ENCODE measurements around the gene WNT1. TPM values are rescaled to one million over a fixed set of nuclear protein-coding genes. Genes with fewer than 3 reads are reported as not detected.
A peak's percentile ranks its signal among the peaks of the same experiment; 100 is the strongest.

Gene WNT1
- total RNA-seq, 2 donors from 2014 or later: not detected

- Histone ChIP-seq H3K27ac (ENCODE audit: low read depth, low read length) (no peak overlapping the region), H3K9me3 (ENCODE audit: control insufficient read depth, low read length) (no peaks in the 10 kb centered on the region), H3K4me3 (ENCODE audit: low read length) (peak overlapping the region; percentile 69), H3K27me3 (ENCODE audit: control insufficient read depth, insufficient read depth, low read length, poor library complexity, severe bottlenecking) (peaks cover 99% of the 10 kb centered on the region), H3K9ac (ENCODE audit: extremely low read depth, low read length, poor library complexity, severe bottlenecking) (no peak overlapping the region), H3K36me3 (ENCODE audit: control insufficient read depth, insufficient read depth, low read length) (no peaks in the 10 kb centered on the region), H3K4me1 (ENCODE audit: control insufficient read depth, insufficient read depth, low read length) (peaks cover 8% of the 10 kb centered on the region)
- no peak overlapping the region for H3K27ac Mint-ChIP-seq
- no peak for TF ChIP-seq CTCF (conservative IDR thresholded peaks at IDR 0.05)
- peaks cover 99% of the 10 kb centered on the region for H3K27me3 Mint-ChIP-seq (ENCODE audit: insufficient read depth)
- 4 to 7% methylated on average over 49 to 55 of the region's 55 CpGs for WGBS, 2 experiments (ENCODE audit: insufficient coverage in 1 of 2, insufficient read length in 1 of 2)
- no peak for DNase-seq
- peaks cover 13% of the 10 kb centered on the region for H3K4me1 Mint-ChIP-seq
- H3K9me3 Mint-ChIP-seq: no peaks in the 10 kb centered on the region
- no peaks in the 10 kb centered on the region for H3K36me3 Mint-ChIP-seq (ENCODE audit: low read depth)
- peak overlapping the region; percentile 49 for H3K4me3 Mint-ChIP-seq
Measured at GRCh38 chr12:48979602-48980388, 1.7 kb downstream of the WNT1 start.

GRCh38 chr12:48980389-48980952 is 2.3 kb downstream of the WNT1 start:
- peaks cover 99% of the 10 kb centered on the region for H3K27me3 Mint-ChIP-seq (ENCODE audit: insufficient read depth)
- H3K4me1 ChIP-seq (ENCODE audit: control insufficient read depth, insufficient read depth, low read length): peaks cover 8% of the 10 kb centered on the region
- H3K27ac ChIP-seq (ENCODE audit: low read depth, low read length): no peak overlapping the region
- no peaks in the 10 kb centered on the region for H3K9me3 Mint-ChIP-seq
- H3K27me3 ChIP-seq (ENCODE audit: control insufficient read depth, insufficient read depth, low read length, poor library complexity, severe bottlenecking): peaks cover 99% of the 10 kb centered on the region
- H3K36me3 Mint-ChIP-seq (ENCODE audit: low read depth): no peaks in the 10 kb centered on the region
- DNase-seq: peak; percentile 94
- no peaks in the 10 kb centered on the region for H3K36me3 ChIP-seq (ENCODE audit: control insufficient read depth, insufficient read depth, low read length)
- H3K9me3 ChIP-seq (ENCODE audit: control insufficient read depth, low read length): no peaks in the 10 kb centered on the region
- peaks cover 19% of the 10 kb centered on the region for H3K4me1 Mint-ChIP-seq
- H3K4me3 ChIP-seq (ENCODE audit: low read length): peak overlapping the region; percentile 71
- TF ChIP-seq CTCF (conservative IDR thresholded peaks at IDR 0.05): peak; percentile 60
- H3K9ac ChIP-seq (ENCODE audit: extremely low read depth, low read length, poor library complexity, severe bottlenecking): no peak overlapping the region
- no peak overlapping the region for H3K27ac Mint-ChIP-seq
- 2 to 3% methylated on average over 33 to 46 of the region's 46 CpGs for WGBS, 2 experiments (ENCODE audit: insufficient coverage in 1 of 2, insufficient read length in 1 of 2)
- H3K4me3 Mint-ChIP-seq: peak overlapping the region; percentile 49

DNA sequence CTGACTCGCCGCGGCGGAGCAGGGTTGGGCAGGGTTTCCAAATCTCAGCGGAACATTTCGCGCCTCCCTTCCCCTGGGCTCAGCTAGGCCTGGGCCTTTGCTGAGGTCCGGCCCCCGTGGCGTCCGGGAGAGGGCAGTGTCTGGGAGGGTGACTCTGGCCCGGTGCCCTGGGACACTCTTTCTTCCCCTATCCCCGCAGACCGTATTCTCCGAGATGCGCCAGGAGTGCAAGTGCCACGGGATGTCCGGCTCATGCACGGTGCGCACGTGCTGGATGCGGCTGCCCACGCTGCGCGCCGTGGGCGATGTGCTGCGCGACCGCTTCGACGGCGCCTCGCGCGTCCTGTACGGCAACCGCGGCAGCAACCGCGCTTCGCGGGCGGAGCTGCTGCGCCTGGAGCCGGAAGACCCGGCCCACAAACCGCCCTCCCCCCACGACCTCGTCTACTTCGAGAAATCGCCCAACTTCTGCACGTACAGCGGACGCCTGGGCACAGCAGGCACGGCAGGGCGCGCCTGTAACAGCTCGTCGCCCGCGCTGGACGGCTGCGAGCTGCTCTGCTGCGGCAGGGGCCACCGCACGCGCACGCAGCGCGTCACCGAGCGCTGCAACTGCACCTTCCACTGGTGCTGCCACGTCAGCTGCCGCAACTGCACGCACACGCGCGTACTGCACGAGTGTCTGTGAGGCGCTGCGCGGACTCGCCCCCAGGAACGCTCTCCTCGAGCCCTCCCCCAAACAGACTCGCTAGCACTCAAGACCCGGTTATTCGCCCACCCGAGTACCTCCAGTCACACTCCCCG is 3.0 kb downstream of the WNT1 start:
- DNase-seq: peak; percentile 91
- Histone ChIP-seq H3K36me3 (ENCODE audit: control insufficient read depth, insufficient read depth, low read length) (no peaks in the 10 kb centered on the region), H3K27ac (ENCODE audit: low read depth, low read length) (no peak overlapping the region), H3K9me3 (ENCODE audit: control insufficient read depth, low read length) (no peaks in the 10 kb centered on the region), H3K4me1 (ENCODE audit: control insufficient read depth, insufficient read depth, low read length) (peaks cover 8% of the 10 kb centered on the region), H3K4me3 (ENCODE audit: low read length) (peak overlapping the region; percentile 71), H3K9ac (ENCODE audit: extremely low read depth, low read length, poor library complexity, severe bottlenecking) (no peak overlapping the region), H3K27me3 (ENCODE audit: control insufficient read depth, insufficient read depth, low read length, poor library complexity, severe bottlenecking) (peaks cover 99% of the 10 kb centered on the region)
- Mint-ChIP-seq H3K27me3 (ENCODE audit: insufficient read depth) (peaks cover 99% of the 10 kb centered on the region), H3K9me3 (no peaks in the 10 kb centered on the region), H3K27ac (no peak overlapping the region), H3K4me1 (peaks cover 22% of the 10 kb centered on the region), H3K4me3 (peak overlapping the region; percentile 49), H3K36me3 (ENCODE audit: low read depth) (no peaks in the 10 kb centered on the region)
- peak; percentile 61 for TF ChIP-seq CTCF (conservative IDR thresholded peaks at IDR 0.05)
- 5 to 6% methylated on average over 53 to 91 of the region's 91 CpGs for WGBS, 2 experiments (ENCODE audit: insufficient coverage in 1 of 2, insufficient read length in 1 of 2)

All from endodermal cell (in vitro differentiated cells).